Suppressor macrophage (primary cell): ENCODE data around the gene WDR27.
"Not testable (repeated sequence)": the region's sequence is repeated elsewhere in the genome, so short reads cannot be mapped to it uniquely, and the experiment has no call there.

ENCODE experiments used
- DNase-seq, 4 experiments: peaks; one replicate each; pipeline ENCODE4 v3.0.0-alpha.2; 2020 to 2022

Gene WDR27

DNA sequence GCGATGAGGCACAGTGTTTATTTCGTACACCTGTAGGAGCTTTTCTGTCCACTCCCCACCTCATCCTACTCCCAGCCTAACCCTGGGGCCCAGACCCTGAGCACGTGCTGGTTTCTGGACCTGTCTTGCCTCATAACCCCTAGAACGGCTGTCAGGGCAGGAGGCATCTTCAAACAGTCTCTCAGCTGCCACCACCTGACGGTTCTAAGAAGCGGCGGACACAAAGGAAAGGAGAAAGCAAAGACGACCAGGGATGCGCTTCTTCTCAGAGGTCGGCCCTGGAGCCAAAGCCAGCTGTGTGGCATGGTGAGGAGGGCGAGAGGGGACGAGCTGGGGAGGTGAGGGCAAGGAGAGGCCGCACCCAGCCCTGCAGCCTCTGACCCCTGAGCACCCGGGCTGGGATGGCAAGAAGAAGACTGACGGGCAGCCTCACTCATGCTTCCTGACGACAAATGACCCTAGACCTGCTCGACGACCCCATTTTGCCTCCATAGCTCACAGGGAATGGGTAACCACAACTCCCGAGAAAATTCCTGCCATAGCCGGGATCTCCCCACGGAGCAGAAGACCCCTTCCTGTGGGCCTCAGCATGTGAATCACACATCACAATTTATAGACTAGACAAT is 62.1 kb downstream of the WDR27 start:
- no peak for DNase-seq

DNA sequence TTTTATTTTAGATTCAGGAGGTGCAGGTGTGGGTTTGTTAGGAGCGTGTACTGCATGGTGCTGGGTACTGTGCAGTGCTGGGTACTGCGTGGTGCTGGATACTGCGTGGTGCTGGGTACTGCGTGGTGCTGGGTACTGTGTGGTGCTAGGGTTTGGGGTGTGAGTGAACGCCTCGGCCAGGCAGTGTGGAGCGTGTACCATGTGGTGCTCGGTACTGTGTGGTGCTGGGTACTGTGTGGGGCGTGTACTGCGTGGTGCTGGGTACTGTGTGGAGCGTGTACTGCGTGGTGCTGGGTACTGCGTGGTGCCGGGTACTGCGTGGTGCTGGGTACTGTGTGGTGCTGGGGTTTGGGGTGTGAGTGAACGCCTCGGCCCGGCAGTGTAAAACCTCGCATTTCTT is 62.9 kb downstream of the WDR27 start:
- DNase-seq = no peak

DNA sequence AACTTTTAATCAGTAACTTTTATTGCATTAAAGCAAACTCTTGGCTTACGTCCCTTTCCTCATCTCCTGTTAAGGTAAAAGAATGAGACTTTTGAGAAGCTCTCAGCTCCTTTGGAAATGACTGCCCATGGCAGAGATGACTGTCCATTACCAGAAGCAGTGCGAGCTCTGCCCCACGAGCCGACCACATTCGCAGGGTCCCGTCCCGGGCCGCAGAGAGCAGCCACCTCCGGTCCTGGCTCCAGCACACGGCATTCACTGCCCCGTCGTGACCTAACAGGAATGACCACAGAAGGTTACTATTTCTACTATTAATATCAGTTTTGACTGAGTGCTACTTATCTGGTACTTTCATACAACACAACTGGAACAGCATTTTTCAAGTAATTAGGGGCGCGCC is 63.4 kb downstream of the WDR27 start:
- no peak for DNase-seq

DNA sequence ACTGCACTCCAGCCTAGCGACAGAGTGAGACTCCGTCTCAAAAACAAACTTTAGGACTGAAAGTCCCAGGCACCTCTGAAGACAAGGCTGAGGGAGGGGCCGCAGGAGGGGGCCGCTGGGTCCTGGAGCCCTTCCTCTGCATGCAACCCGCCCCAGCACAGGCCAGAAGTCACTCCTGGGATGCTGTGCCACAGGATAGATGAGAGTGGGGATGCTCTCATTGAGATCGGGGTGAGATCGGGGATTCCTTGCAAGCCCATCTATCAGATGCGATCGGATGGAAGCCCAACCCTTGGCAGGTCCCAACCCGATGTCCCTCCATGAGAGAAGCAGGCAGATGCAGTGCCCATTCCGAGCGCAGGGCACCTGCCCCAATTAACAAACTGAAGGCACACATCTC is 66.5 kb downstream of the WDR27 start:
- no peak for DNase-seq

DNA sequence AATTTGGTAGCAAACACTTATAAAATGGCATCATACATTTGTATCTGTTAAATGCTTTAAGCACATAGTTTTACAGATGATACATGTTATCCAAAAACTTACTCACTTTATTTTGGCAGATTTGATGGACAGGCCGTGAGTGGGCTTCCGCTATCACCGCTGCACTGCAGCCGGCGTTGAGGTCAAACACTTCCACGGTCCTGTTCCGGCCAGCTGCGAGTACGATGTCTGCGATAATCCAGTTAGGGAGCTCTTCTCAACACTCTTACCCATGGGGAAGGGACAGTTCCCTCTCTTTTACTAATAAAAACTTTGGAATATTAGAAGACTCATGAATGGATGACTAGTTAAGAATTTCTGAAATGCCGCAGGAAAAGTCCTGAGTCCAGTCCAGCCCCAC is 69.0 kb downstream of the WDR27 start:
- DNase-seq = no peak

DNA sequence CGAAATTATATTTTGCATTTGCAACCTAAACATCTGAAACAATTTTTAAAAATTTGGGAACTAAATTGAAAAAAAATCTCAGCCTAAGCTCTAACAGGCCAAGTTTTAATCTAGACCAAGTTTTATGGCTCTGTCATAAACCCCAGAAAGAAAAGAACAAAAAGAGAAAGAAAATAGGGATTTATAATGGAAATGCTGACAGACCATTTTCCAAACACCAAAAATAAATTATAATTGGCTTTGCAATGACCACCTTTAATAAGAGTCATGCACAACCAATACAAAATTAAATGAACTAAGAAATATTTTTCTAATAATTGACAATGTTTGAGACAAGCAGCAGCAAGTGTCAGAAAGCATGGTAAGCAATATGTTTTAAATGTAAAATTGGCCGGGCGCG is 72.6 kb downstream of the WDR27 start:
- DNase-seq = no peak

DNA sequence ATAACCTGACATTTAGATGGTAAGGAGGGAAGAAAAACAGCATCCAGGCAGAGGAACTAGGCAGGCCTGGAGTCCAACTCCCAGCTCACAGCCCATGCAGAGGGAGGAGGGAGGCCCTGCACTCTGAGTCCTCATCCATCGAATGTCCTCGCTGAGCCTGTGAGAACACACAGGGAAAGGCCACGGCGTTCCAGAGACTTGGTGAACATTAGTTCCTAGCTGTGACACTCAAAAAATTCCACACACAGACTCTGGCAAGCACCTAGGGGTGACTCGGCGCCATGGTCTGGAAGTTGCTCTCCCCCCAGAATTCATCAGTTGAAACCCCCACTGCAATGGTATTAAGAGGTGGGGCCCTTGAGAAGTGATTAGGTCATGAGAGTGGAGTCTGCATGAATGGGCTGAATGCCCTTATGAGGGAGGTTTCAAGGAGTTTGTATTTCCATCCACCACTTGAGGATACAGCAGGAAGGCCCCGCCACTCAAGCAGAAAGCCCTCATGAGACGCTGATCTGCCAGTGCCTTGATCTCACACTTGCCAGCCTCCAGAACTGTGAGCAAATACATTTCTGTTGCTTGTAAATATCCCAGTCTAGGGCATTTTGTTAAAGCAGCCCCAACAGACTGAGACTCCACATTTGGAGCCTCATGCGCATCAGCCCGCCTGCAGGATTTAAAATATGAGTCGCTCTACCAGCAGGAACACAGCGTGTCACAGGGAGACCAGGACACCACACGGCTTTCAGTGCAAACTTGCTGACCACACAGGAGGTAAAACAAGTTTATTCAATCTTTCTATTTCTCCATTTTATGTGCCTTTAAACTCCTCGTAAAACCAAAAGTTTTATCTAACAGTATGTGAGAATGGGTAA is 73.9 kb downstream of the WDR27 start:
- DNase-seq = no peak

DNA sequence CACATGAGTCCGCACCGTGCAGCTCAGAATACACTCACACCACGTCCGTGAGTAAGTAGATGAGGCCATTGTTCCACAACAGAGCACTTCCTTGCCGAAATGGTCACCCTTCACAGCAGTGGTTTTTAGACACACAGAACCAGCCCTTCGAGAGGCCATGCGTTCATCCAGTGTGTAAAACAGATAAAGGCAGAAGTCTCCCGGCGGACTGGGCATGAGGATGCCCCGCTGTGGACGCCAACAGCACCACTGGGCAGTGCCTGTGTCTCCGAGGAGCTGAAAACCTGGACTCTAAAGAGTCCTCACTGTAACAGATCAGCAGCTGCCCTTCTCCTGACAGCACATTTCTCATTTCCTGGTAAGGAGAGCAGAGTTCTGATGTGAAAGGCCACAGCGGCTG is 75.2 kb downstream of the WDR27 start:
- DNase-seq = no peak

DNA sequence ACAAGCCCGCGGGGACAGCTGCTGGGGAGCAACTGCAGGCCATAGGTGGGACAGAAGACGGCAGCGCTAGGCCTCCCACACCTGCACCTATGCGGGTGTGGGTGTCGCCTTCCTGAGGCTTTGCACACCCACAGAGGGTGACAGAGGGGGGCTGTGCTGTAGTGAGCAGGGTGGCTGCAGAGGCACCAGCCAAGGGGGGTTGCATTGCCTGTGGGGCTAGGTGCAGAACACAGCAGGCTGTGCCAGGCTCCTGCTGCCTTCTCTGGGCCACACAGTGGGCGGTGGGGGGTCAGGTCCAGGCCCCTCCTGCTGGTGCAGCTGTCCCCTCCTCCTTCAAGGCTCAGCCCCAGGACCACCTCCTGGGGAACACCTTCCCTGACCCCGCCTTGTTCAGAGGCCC is 75.7 kb downstream of the WDR27 start:
- DNase-seq = no peak

DNA sequence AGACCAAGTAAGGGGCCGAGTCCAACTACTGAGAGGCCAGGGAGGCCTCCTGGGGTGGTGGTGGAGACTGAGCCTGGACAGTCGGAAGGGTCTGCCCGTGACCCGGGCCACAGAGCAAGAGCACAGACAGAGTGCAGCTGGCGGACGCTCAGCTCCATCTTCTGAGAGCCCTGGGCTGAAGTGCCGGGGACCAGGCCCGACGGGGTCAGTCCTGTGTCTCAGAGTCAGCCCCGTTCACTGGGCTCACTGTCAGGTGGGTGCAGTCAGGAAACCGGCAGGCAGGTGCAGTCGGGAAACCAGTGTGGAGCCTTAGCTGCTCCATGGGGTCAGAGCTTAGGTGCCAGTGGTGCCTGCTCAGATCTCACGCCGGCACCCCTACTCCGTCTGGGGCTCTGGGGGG is 76.5 kb downstream of the WDR27 start:
- no peak for DNase-seq

DNA sequence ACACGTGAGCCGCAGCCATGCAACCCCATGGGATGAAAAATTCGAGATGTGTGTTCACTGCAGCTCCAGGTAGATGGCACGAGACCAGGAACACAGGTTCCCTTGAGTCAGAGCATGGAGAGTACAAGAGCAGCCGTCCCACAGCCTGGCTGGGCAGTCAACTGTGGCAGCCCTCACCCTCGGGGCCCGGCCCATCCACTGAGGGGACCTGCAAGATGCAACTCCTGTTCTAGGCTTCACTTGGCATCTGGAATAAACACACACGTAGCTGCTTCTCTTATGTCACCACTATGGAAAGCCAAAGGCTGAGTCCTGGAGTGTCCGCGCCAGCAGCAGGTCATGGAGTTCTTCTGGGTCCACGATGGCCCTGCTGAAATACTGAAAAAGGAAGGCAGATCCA is 77.0 kb downstream of the WDR27 start:
- DNase-seq = no peak

DNA sequence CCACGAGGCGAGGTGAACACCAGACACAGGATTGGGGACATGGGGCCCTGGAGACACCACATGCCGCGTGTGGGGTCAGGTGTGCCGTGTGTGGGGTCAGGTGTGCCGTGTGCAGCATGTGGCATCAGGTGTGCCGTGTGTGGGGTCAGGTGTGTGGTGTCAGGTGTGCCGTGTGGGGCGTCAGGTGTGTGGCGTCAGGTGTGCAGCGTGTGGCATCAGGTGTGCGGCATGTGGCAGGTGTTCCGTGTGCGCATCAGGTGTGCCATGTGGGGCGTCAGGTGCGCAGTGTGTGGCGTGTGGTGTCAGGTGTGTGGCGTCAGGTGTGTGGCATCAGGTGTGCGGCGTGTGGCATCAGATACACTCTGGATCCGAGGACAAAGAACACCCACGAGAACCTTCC is 77.9 kb downstream of the WDR27 start:
- no peak for DNase-seq

DNA sequence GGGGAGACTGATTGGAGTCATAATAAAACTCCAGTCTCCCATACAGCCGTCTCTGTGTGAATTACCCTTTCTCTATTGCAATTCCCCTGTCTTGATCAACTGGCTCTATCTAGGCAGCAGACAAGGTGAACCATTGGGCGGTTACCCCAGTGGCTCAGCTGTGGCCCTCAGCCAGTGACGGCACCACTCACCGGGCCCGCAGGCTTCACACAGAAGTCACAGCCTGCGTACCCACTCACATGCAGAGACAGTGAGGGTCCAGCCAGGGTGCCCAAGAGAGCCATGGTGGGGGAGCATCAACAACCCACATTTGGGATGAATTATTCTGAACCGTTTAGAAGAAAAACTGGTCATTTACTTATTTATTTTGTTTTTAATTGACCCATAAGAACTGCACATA is 78.5 kb downstream of the WDR27 start:
- DNase-seq = no peak

DNA sequence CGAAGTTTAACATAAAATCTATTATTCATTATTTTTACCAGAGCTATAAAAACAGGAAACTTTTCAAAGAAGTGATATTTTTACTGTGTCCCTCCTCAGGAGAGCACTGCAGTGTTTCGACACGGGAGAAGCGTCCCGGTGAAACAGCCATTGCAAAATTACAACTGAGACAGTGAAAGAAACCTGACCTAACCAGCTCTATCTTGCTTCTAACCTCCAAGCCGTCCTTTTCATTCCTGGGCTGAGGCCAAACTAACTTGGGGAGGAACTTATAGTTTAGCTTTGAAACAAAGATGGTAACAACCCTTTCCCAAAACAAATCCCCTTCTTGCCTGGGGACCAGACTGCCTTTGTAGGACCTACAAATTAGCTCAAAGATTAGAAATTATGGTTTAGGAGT is 79.2 kb downstream of the WDR27 start:
- no peak for DNase-seq

DNA sequence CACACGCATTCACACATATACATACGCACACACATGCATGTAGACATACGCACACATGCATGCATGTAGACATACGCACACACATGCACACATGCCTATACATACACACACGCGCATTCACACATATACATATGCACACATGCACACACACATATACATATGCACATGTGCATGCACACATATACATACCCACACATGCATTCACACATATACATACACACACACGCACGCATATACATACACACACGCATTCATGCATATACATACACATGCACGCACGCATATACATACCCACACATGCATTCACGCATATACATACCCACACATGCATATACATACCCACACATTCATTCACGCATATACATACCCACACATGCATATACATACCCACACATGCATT is 80.5 kb downstream of the WDR27 start:
- no peak for DNase-seq

DNA sequence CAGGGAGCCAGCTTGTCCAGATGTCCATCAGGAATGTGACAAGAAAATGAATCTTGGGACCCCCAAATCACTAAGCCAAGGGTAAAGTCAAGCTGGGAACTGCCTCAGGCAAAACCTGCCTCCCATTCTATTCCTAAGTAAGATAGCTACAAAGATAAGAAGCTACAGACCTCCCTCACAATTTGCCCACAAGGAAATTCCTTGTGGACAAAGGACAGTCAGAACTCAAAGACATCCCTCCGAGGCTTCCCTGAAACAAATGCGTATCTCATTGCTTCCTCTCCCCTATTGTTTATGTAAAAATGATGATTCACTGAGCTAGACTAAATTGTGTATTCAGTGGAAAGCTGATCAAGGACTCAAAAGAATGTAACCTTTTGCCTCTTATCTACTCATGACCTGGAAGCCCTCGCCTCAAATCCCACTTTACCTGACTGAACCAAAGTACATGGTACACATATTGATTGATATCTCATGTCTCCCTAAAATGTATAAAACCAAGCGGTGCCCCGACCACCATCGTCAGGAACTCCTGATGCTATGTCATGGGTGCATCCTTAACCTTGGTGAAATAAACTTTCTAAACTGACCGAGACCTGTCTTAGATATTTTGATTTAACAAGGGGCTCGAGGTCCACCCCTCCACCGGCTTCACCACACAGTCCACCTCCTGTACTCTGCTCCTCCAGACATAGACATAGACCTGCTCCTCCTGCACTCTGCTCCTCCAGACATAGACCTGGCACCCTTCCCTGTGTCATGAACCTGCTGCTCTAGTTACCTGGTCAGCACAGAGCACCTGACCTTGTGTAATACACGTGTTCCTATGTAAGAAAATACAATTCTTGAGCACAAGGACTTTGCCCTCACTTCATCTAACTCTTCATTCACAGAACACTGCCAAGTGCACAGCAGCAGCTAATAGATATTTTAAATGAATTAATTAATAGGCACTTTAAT is 81.4 kb downstream of the WDR27 start:
- no peak for DNase-seq

DNA sequence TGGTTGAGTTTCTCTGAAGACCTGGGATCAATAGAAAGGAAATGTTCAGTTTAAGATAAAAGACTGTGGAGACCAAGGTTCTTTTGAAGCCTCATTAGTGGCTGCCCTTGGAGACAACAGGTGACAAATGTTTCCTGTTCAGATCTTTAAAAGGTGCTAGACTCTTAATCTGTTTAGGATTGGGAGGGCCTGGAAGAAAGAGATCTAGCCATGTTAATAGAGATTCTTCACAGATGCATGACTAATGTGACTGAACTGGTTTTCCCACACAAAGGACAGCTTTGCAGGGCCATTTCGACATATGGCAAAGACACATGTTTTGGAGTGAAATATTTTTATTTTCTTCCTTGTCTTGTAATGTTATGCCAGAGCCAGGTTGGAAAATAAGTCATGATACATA is 82.2 kb downstream of the WDR27 start:
- DNase-seq = no peak

DNA sequence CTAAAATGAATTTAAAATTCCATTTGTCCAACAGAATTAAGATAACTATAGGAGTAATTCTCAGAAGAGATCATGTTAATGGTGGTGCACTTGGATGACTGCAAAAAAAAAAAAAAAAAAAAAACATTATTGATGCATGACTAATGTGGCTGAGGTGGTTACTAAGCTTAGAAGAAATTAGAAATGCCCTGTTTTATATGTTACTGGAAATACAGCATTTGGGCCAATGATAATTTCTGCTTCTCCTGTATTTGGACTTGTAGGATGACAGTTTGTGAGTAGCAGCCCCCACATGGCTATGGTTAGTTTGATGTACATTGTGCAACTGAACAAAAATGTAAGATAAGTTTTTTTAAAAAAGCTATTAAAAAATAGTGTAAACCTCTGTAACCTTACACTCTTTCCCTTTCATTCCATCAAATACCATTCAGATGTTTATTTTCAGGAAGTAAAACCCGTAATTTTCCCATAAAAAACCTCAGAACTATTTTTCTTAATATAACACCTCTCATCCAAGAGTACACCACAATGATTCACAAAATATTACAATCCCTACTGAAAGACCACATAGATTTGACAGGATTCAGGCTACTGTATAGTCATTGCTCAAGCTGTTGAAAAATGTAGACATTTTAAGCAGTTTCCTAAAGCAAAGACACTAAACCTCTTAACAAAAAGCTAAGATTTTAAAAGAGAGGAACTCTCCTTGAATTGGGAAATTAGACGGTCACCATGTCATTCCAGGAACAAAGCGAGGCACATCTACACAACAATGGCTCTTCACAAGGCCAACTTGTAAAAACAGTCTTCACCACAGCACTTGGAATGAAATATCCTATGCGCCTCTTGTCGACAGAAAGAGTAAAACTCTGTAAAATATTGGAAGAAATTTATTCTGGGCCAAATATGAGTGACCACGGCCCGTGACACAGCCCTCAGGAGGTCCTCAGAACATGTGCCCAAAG is 83.0 kb downstream of the WDR27 start:
- no peak for DNase-seq

DNA sequence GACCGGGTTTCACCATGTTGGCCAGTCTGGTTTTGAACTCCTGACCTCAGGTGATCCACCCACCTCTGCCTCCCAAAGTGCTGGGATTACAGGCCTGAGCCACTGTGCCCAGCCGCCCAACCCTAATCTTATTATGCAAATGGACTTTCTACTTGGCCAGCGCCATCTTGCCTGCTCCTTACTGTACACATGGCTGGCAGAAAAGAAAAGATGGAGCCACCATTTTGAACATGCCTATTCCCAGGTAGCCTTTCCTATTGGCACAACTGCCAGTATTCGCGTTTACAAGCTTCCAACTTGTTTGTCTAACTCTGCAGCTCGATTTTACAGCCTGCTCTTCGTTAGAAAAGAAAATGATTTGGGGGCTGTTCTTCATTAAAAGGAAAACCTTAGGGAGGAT is 84.3 kb downstream of the WDR27 start:
- DNase-seq = no peak

DNA sequence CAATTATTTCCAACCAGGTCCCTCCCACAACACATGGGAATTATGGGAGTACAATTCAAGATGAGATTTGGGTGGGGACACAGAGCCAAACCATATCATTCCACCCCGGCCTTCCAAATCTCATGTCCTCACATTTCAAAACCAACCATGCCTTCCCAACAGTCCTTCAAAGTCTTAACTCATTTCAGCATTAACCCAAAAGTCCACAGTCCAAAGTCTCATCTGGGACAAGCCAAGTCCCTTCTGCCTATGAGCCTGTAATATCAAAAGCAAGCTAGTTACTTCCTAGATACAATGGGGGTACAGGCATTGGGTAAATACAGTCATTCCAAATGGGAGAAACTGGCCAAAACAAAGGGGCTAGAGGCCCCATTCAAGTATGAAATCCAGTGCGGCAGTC is 93.2 kb downstream of the WDR27 start:
- DNase-seq = not testable (repeated sequence)

DNA sequence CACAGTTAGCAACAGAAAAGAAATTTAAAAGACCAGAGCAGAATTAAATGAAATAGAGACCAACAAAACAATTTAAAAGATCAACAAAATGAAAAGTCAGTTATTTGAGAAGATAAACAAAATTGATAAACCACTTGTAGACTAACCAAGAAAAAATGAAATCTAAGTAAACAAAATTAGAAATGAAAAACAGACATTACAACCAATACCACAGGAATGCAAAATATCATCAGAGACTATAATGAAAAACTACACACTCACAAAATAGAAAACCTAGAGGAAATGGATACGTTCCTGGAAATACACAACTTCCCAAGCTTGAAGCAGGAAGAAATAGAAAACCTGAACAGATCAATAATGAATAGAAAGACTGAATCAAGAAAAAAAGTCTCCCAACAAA is 97.8 kb downstream of the WDR27 start:
- no peak for DNase-seq

DNA sequence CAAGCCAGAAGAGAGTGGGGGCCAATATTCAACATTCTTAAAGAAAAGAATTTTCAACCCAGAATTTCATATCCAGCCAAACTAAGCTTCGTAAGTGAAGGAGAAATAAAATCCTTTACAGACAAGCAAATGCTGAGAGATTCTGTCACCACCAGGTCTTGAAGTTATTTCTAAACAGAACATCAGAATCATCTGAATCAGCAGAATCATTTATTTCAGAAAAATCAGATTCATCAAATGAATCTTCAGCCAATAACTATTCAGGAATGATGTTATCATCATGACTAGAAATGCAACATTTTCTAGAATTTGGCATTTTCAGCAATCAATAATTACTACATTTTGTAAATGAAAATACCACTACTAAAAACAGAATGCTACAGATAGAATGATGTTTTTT is 100.7 kb downstream of the WDR27 start:
- DNase-seq = not testable (repeated sequence)
